Activated T-helper 1 cell treated with anti-CD3 and anti-CD28 coated beads, Interleukin-12 subunit alpha, Interleukin-12 subunit beta, Interleukin-2, Interleukin-4 antibody, amounts not matched to agents 30 ng/mL and 10 ng/mL and 1 ng/mL, durations not matched to agents 14 hours and 24 hours and 36 hours (primary cell): Measurements from ENCODE around the gene GINS3. TPM values are rescaled to one million over a fixed set of nuclear protein-coding genes. Genes with fewer than 3 reads are reported as not detected.
"Not testable (repeated sequence)": the region's sequence is repeated elsewhere in the genome, so short reads cannot be mapped to it uniquely, and the experiment has no call there.

ENCODE experiments used
- DNase-seq: peaks from one replicate; pipeline ENCODE4 v3.0.0; 2021; ENCODE audit warnings: low spot score
- H3K27ac Mint-ChIP-seq: one replicate; pipeline ENCODE4 v1.8.0; 2021; ENCODE audit warnings: mild to moderate bottlenecking, mixed read lengths
- H3K27me3 Mint-ChIP-seq: one replicate; pipeline ENCODE4 v1.8.0; 2022; ENCODE audit warnings: mild to moderate bottlenecking, moderate library complexity, mixed read lengths; ENCODE audit not compliant: insufficient read depth
- H3K36me3 Mint-ChIP-seq: one replicate; pipeline ENCODE4 v1.8.0; 2021; ENCODE audit warnings: low read depth, mixed read lengths
- H3K4me1 Mint-ChIP-seq: one replicate; pipeline ENCODE4 v1.8.0; 2021; ENCODE audit warnings: low read depth, mixed read lengths
- H3K4me3 Mint-ChIP-seq: one replicate; pipeline ENCODE4 v1.8.0; 2021; ENCODE audit warnings: mild to moderate bottlenecking, moderate library complexity, mixed read lengths
- H3K9me3 Mint-ChIP-seq: one replicate; pipeline ENCODE4 v1.8.0; 2021; ENCODE audit warnings: mixed read lengths
- intact Hi-C: fragments of 100-400 bp; cut with micrococcal nuclease; formaldehyde crosslinking; loops from one replicate; pipeline ENCODE4 v1.15.1; 2024
- total RNA-seq: library from RNA; stranded (reverse); gene quantifications from 2 replicates; pipeline ENCODE4 v1.2.3, GENCODE V29; 2022

GINS3 gene
- total RNA-seq, 1 donor from 2014 or later: 25.3 TPM

DNA sequence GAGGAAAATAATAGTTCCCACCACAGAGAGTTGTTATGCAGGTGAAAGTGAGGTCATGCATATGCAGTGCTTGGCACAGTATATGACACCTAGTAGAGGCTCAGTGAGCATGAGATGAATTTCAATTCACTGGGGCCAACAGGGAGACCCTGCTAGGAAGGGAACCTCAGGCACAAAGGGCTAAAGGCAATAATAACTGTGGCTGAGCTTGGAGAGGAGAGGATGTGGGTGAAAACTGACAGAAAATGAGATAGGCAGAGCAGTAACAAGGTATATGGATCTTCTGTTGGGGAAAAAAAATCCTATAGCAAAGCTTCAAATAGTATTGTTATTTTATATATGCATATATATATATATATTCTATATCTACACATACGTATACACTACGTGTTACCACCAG, 25.0 kb upstream of the GINS3 start:
- H3K4me3 Mint-ChIP-seq: no peak overlapping the region
- no peaks in the 10 kb centered on the region for H3K9me3 Mint-ChIP-seq
- H3K27ac Mint-ChIP-seq: no peak overlapping the region
- H3K27me3 Mint-ChIP-seq: peaks cover 10% of the 10 kb centered on the region
- DNase-seq: no peak
- no peaks in the 10 kb centered on the region for H3K36me3 Mint-ChIP-seq
- no peaks in the 10 kb centered on the region for H3K4me1 Mint-ChIP-seq
- intact Hi-C loops: no loop called here

DNA sequence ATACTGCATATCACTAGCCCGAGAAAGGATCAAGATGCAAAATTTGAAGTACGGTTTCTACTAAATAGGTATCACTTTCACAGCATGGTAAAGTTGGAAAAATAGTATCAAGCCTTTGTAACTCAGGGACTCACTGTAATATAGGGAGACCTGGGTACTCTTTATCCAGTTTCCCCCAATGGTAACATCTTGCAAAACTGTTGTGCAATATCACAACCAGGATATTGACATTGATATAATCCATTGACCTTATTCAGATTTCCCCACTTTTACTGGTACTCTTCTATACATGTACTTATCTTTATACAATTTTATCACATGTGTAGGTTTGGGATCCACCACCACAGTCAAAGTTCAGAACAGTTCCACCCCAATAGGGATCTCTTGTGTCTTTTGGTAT, 20.4 kb upstream of the GINS3 start:
- no peaks in the 10 kb centered on the region for H3K4me1 Mint-ChIP-seq
- no peaks in the 10 kb centered on the region for H3K9me3 Mint-ChIP-seq
- H3K4me3 Mint-ChIP-seq: no peak overlapping the region
- no peak overlapping the region for H3K27ac Mint-ChIP-seq
- peaks cover 14% of the 10 kb centered on the region for H3K27me3 Mint-ChIP-seq
- H3K36me3 Mint-ChIP-seq: no peaks in the 10 kb centered on the region
- DNase-seq: no peak
- intact Hi-C loops: no loop called here

DNA sequence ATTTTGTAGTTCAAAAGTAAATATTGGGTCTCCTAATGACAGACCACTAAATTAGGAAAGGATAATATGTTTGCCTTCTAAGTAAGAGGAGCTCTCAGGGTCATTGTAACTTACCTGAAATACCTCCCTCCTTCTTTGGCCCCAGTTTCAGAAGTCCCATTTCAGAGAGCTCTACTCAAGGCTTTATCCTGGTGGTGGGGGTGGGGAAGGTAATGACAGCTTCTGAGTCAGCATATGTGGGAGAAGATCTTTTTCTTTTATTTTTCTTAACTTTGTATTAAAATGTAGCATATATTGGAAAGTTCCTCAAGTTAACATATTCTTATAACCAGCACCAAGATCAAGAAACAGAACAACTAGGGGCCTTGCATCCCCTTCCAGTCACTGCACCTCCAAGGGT, 16.9 kb upstream of the GINS3 start:
- Mint-ChIP-seq H3K9me3 (no peaks in the 10 kb centered on the region), H3K27ac (no peak overlapping the region), H3K4me1 (no peaks in the 10 kb centered on the region), H3K36me3 (no peaks in the 10 kb centered on the region), H3K4me3 (no peak overlapping the region), H3K27me3 (peaks cover 18% of the 10 kb centered on the region)
- intact Hi-C loops: no loop called here
- DNase-seq: no peak

DNA sequence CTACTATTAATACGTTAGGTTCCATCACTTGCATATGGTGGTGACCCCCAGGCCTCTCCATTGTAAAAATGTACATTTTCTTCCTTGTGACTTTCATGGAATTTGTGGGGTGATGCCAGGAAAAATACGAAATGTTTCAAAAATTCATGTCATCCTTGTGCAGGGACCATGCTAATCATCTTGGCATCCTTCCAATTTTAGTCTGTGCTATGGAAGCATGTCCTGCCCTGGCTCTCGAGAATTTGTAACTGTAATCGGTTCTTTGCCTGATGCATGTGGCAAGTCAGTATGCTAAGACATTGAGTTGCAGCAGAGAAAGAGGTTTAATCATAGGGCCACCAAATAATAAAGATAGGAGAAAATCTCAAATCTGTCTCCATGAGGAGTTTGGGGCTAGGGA, 14.3 kb upstream of the GINS3 start:
- DNase-seq: no peak
- intact Hi-C loops: no loop called here

DNA sequence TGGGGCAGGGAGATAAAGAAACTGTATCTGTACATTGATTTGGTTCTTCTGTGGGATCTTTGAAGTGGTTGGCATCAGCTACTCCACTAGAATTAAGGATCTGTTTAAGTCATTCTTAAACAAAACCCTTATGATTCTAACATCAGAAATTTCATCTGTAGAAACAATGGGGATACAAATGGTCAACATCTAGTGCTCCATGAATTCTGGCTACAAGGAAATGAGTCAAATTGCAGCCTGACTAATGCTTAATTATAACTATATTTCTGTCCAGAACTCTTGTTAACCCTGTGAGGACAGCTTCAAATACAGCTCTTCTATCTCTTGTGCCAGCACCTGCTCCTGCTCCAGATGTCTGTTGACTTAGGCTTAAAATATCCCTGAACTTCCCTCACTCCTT, 13.9 kb upstream of the GINS3 start:
- Mint-ChIP-seq H3K27me3 (peaks cover 26% of the 10 kb centered on the region), H3K36me3 (no peaks in the 10 kb centered on the region), H3K9me3 (no peaks in the 10 kb centered on the region), H3K4me3 (no peak overlapping the region), H3K4me1 (no peaks in the 10 kb centered on the region), H3K27ac (no peak overlapping the region)
- no peak for DNase-seq
- intact Hi-C loops: no loop called here

More for the DNA sequence above, 14.3 kb upstream of the GINS3 start:
- H3K9me3 Mint-ChIP-seq: no peaks in the 10 kb centered on the region
- no peaks in the 10 kb centered on the region for H3K36me3 Mint-ChIP-seq
- no peaks in the 10 kb centered on the region for H3K4me1 Mint-ChIP-seq
- peaks cover 26% of the 10 kb centered on the region for H3K27me3 Mint-ChIP-seq
- no peak overlapping the region for H3K27ac Mint-ChIP-seq
- H3K4me3 Mint-ChIP-seq: no peak overlapping the region

DNA sequence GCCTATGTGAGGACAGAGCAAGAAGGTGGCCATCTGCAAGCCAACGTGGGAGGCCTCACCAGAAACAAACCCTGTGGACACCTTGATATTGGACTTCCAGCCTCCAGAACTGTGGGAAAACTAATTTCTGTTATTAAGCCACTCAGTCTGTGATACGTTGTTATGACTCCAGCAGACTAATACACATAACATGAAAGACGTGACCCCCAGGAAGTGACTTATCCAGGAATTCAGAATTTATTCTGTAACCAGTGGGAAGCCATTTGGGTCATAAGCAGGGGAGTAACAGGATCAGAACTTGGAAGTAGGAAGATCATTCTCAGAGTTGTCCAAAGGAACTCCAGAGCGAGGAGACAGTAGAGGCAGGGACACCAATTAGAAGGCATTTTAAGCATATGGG, 12.5 kb upstream of the GINS3 start:
- H3K9me3 Mint-ChIP-seq: no peaks in the 10 kb centered on the region
- peaks cover 22% of the 10 kb centered on the region for H3K27me3 Mint-ChIP-seq

DNA sequence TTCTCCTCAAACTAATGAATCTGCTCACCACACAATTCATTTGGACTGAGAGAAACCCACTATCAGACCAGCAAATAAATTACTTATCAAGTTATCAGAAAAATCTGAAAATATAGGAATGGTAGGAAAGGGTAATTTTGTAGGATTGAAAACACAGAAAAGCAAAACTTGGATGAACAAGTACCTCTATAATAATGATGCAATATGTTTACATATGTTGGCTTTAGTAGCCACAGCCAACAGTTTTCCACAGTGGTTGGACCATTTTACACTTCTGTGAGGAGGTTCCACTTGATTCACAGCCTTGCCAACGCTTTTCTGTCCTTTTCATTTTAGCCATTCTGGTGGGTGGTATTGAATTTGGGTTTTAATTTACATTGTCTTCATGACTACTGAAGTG, 10.6 kb upstream of the GINS3 start:
- Mint-ChIP-seq H3K36me3 (no peaks in the 10 kb centered on the region), H3K9me3 (no peaks in the 10 kb centered on the region), H3K4me1 (no peaks in the 10 kb centered on the region), H3K27me3 (peaks cover 22% of the 10 kb centered on the region), H3K4me3 (no peak overlapping the region), H3K27ac (no peak overlapping the region)
- intact Hi-C loops: no loop called here
- no peak for DNase-seq

More for the DNA sequence above, 12.5 kb upstream of the GINS3 start:
- Mint-ChIP-seq H3K27ac (no peak overlapping the region), H3K4me3 (no peak overlapping the region), H3K36me3 (no peaks in the 10 kb centered on the region), H3K4me1 (no peaks in the 10 kb centered on the region)
- intact Hi-C loops: no loop called here
- no peak for DNase-seq

DNA sequence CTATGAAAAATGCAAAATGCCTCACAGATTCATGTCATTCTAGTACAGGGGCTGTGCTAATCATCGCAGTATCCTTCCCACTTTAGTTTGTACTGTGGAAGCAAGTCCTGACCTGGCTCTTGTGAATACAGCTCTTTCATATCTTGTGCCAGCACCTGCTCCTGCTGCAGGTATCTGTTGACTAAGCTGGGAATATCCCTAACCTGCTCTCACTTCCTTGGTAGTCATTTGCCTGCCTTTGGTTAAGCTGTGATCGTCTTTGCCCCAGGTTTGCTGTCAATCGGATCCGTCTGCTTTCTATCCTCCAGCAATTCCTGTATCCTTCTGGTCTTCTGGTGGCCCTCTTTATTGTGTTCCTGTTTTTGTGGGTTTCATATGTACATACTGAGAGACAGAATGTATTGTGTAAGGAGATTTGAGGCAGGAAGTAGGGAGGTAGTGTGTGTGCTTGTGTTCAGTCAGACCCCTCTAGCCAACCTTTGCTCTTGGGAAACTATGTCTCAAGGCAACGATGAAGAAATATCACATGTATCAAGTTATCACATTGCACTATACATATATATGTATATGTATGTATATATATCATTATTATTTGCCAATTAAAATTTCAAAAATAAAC, 7.7 kb upstream of the GINS3 start:
- H3K36me3 Mint-ChIP-seq: no peaks in the 10 kb centered on the region
- no peak overlapping the region for H3K27ac Mint-ChIP-seq
- H3K27me3 Mint-ChIP-seq: peaks cover 25% of the 10 kb centered on the region
- DNase-seq: no peak
- intact Hi-C loops: no loop called here
- no peaks in the 10 kb centered on the region for H3K4me1 Mint-ChIP-seq
- no peaks in the 10 kb centered on the region for H3K9me3 Mint-ChIP-seq
- H3K4me3 Mint-ChIP-seq: no peak overlapping the region

DNA sequence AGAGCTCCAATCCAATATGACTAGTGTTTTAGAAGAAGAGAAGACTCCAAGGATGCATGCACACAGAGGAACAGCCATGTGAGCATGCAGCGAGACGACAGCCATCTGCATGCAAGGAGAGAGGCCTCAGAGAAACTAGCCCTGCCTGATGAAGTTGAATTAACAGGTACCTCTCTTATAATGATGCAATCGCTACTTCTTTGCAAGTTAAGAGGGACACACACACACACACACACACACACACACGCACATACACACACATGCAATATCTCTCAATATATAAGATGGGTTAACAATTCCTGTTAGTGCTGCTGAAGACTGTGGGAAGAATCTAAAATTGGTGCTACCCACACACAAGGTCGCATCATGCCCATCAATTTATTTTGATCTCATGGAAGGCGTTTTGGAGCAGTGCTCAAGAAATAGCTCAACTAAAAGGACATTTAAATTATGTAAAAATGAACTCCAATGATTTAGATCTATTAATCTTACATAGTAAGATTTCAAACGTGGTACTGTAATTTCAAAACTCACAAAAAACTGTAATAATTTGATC, 7.0 kb upstream of the GINS3 start:
- Mint-ChIP-seq H3K9me3 (no peaks in the 10 kb centered on the region), H3K4me1 (no peaks in the 10 kb centered on the region), H3K27me3 (peaks cover 23% of the 10 kb centered on the region), H3K27ac (no peak overlapping the region), H3K36me3 (no peaks in the 10 kb centered on the region), H3K4me3 (no peak overlapping the region)
- intact Hi-C loops: no loop called here
- no peak for DNase-seq

DNA sequence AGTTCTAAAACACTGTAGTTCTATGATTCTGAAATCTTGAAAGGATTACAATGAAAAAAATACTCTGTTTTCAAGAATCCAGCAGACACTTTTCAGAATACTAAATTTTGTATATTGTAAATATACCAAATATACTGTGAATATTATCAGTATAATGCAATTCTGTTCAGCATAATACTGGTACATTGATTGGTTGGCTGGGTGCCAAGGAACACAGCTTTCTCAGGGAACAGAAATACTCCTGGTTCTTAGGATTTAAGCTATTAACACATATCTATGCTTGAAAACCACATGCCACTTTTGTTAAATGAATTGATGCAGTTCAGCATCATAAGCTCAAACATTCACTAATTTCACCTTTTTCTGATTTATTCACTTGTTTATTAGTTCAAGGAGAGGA, 2.5 kb upstream of the GINS3 start:
- intact Hi-C loops: no loop called here
- peaks cover 13% of the 10 kb centered on the region for H3K27me3 Mint-ChIP-seq
- no peak for DNase-seq
- H3K4me1 Mint-ChIP-seq: peaks cover 20% of the 10 kb centered on the region
- H3K9me3 Mint-ChIP-seq: peaks cover 9% of the 10 kb centered on the region
- peaks cover 7% of the 10 kb centered on the region for H3K36me3 Mint-ChIP-seq
- H3K4me3 Mint-ChIP-seq: no peak overlapping the region
- no peak overlapping the region for H3K27ac Mint-ChIP-seq

DNA sequence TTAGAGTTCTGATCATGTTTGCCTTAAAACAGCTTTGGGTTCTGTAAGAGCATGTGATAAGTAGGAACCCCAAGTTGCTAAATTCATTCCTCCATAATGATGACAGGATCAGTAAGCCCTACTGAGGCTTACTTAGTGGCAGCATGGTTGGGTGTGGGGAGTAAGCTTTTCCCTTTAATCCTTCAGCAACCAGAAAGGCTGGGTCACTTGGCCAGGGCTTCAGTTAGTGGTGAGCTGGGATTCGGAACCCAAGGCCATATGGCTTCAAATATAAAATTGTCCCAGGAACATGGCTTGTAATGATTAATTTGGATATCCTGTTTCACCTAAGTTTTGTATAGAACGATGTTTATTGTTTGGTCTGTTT, 850 bp downstream of the GINS3 start:
- intact Hi-C loops: loop anchor here (2.0 kb wide), 6 partner anchors 56 to 1942 kb away; partner anchors contain the start of genes CFAP20, NUDT21, OGFOD1 and USB1
- Mint-ChIP-seq H3K27ac (peak overlapping the region; percentile 95), H3K27me3 (peaks cover 11% of the 10 kb centered on the region), H3K4me1 (peaks cover 21% of the 10 kb centered on the region), H3K4me3 (peak overlapping the region; percentile 95), H3K9me3 (peaks cover 9% of the 10 kb centered on the region), H3K36me3 (peaks cover 14% of the 10 kb centered on the region)
- DNase-seq: no peak

DNA sequence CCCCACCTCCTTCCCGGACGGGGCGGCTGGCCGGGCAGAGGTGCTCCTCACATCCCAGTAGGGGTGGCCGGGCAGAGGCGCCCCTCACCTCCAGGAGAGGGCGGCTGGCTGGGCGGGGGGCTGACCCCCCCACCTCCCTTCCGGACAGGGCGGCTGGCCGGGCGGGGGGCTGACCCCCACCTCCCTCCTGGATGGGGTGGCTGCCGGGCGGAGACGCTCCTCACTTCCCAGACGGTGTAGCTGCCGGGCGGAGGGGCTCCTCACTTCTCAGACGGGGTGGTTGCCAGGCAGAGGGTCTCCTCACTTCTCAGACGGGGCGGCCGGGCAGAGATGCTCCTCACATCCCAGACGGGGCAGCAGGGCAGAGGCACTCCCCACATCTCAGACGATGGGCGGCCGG, 4.6 kb downstream of the GINS3 start:
- peaks cover 17% of the 10 kb centered on the region for H3K4me1 Mint-ChIP-seq

DNA sequence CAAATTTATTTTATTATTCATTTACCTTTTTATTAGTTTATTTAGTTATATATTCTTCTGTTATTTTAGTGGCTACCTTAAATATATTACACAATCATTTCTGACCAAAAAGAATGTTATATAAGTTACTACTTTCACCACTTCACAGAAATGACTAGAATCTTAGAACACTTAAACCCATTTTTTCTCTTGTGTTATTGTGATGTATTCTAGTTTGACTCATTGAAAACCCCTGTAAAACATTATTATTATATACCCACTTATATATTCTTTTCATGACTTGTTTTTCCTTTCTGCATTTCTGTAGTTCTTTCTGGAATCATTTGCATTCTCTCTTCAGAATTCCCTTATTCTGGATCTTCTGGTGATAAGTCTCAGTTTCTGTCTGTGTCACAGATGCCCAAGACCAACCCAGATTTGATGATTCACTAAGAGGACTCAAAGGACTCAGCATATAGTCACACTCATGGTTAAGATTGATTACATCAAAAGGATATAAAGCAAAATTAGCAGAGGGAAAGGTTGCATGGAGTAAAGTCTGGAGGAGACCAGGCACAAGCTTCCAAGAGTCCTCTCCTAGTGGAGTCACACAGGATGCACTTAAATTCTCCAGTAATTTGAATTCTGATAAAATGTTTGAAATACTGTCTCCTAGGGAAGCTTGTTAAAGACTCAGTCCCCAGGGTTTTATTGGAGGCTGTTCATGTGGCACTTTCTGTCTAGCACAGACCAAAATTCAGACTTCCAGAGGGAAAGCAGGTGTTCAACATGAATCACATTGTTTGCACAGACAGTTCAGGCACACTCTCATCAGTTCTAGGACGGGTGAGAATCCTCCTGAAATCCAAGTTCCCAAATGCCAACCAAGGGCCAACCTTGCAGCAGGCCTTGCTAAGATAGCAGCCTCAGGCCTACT, 7.7 kb downstream of the GINS3 start:
- intact Hi-C loops: no loop called here
- Mint-ChIP-seq H3K36me3 (peaks cover 16% of the 10 kb centered on the region), H3K4me1 (no peaks in the 10 kb centered on the region), H3K27ac (no peak overlapping the region), H3K4me3 (no peak overlapping the region), H3K9me3 (no peaks in the 10 kb centered on the region), H3K27me3 (no peaks in the 10 kb centered on the region)
- no peak for DNase-seq

More for the DNA sequence above, 4.6 kb downstream of the GINS3 start:
- H3K4me3 Mint-ChIP-seq, DNase-seq, intact Hi-C loops, H3K9me3 Mint-ChIP-seq, H3K27me3 Mint-ChIP-seq, H3K27ac Mint-ChIP-seq: not testable (repeated sequence)
- peaks cover 19% of the 10 kb centered on the region for H3K36me3 Mint-ChIP-seq
